ENCODE measurements around the gene KHDRBS1. TPM values are rescaled to one million over a fixed set of nuclear protein-coding genes. Genes with fewer than 3 reads are reported as not detected.
"Not testable (repeated sequence)": the region's sequence is repeated elsewhere in the genome, so short reads cannot be mapped to it uniquely, and the experiment has no call there.

The KHDRBS1 gene
- total and polyA plus RNA-seq, 3 experiments from 2014 or later = 117 to 210 (median 210) TPM

- Mint-ChIP-seq H3K9me3 (peaks cover 0 to 2% (median 0%) of the 10 kb centered on the region in 5 donors), H3K4me1 (peaks cover 33 to 49% (median 46%) of the 10 kb centered on the region in 3 donors), H3K27me3 (peaks cover 0 to 7% of the 10 kb centered on the region in 2 donors), H3K4me3 (peak overlapping the region; percentile 87 to 97 (median 93)), H3K36me3 (peaks cover 0 to 26% (median 0%) of the 10 kb centered on the region in 3 donors), H3K27ac (peak overlapping the region; percentile 85 to 98 (median 94))
- Histone ChIP-seq H3K27me3 (ENCODE audit: insufficient read depth, low read length, poor library complexity, severe bottlenecking) (no peaks in the 10 kb centered on the region), H3K27ac (ENCODE audit: low read depth, low read length) (peak overlapping the region; percentile 92), H3K9me3 (ENCODE audit: low read length) (no peaks in the 10 kb centered on the region), H3K36me3 (ENCODE audit: insufficient read depth, low read length) (no peaks in the 10 kb centered on the region), H3K4me1 (ENCODE audit: insufficient read depth, low read length) (peaks cover 30% of the 10 kb centered on the region), H3K4me3 (ENCODE audit: low read length) (peak overlapping the region; percentile 66)
- CTCF ChIA-PET = interaction anchor here (0.8 to 1.9 kb wide), 5 partner anchors 9 to 201 kb away, joined by 3 to 4 read pairs (median 3); no protein-coding TSS in a partner anchor
- peak in 1 of 5 donors; percentile 25 for DNase-seq
- POLR2A ChIA-PET = interaction anchor here (0.7 to 1.5 kb wide), 5 partner anchors 12 to 379 kb away, joined by 3 to 6 read pairs (median 3); partner anchors contain the start of gene BSDC1
Observed at GRCh38 chr1:32014948-32015273, 1.2 kb downstream of the KHDRBS1 start.

DNA sequence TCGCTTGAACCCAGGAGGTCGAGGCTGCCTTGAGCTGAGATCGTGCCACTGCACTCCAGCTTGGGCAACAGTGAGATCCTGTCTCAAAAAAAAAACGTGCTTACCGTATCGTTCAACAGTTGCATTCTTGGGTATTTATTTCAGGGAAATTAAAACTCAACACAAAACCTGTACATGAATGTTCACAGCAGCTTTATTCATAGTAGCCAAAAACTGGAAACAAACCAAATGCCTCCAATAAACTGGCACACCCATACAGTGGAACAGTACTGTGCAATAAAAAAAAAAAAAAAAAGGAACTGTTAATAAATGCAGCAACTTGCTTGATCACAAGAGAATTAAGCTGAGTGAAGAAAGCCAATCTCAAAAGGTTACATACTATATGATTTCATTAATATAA is 6.7 kb downstream of the KHDRBS1 start:
- peaks cover 56 to 83% (median 71%) of the 10 kb centered on the region in 3 donors for H3K4me1 Mint-ChIP-seq
- CTCF ChIA-PET = interaction anchor here (0.8 kb wide), 1 partner anchor 20 kb away, joined by 3 read pairs; no protein-coding TSS in a partner anchor
- no peak for DNase-seq
- peak overlapping the region; percentile 27 to 86 (median 58) for H3K4me3 Mint-ChIP-seq
- Histone ChIP-seq H3K27ac (ENCODE audit: low read depth, low read length) (no peak overlapping the region), H3K4me1 (ENCODE audit: insufficient read depth, low read length) (peaks cover 51% of the 10 kb centered on the region), H3K4me3 (ENCODE audit: low read length) (no peak overlapping the region), H3K9me3 (ENCODE audit: low read length) (no peaks in the 10 kb centered on the region), H3K36me3 (ENCODE audit: insufficient read depth, low read length) (peaks cover 3% of the 10 kb centered on the region), H3K27me3 (ENCODE audit: insufficient read depth, low read length, poor library complexity, severe bottlenecking) (no peaks in the 10 kb centered on the region)
- no peaks in the 10 kb centered on the region for H3K9me3 Mint-ChIP-seq
- H3K36me3 Mint-ChIP-seq = peaks cover 0 to 43% (median 0%) of the 10 kb centered on the region in 3 donors
- POLR2A ChIA-PET = no interaction called here
- no peaks in the 10 kb centered on the region for H3K27me3 Mint-ChIP-seq
- peak overlapping the region; percentile 36 to 96 (median 68) for H3K27ac Mint-ChIP-seq

DNA sequence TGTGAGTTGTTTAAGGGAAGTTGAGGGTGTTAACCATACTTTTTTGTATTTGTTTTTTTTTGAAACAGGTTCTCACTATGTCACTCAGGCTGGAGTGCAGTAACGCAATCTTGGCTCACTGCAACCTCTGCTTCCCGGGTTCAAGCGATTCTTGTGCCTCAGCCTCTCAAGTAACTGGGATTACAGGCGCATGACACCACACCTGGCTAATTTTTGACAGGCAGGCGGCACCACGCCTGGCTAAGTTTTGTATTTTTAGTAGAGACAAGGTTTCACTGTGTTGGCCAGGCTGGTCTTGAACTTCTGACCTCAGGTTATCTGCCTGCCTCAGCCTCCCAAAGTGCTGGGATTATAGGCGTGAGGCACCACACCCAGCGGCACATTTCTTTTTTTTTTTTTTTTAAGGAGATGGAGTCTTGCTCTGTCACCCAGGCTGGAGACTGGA is 7.9 kb downstream of the KHDRBS1 start:
- H3K36me3 Mint-ChIP-seq = peaks cover 0 to 41% (median 0%) of the 10 kb centered on the region in 3 donors
- peak overlapping the region in 6 of 8 donors; percentile 50 to 87 (median 67) for H3K27ac Mint-ChIP-seq
- H3K27ac ChIP-seq (ENCODE audit: low read depth, low read length); H3K27me3 ChIP-seq (ENCODE audit: insufficient read depth, low read length, poor library complexity, severe bottlenecking); H3K9me3 ChIP-seq (ENCODE audit: low read length); DNase-seq; H3K9me3 Mint-ChIP-seq; H3K36me3 ChIP-seq (ENCODE audit: insufficient read depth, low read length); H3K27me3 Mint-ChIP-seq; CTCF ChIA-PET; POLR2A ChIA-PET; H3K4me3 ChIP-seq (ENCODE audit: low read length): not testable (repeated sequence)
- H3K4me3 Mint-ChIP-seq = peak overlapping the region in 5 of 7 donors; percentile 19 to 42 (median 31)
- H3K4me1 ChIP-seq (ENCODE audit: insufficient read depth, low read length) = peaks cover 42% of the 10 kb centered on the region
- H3K4me1 Mint-ChIP-seq = peaks cover 50 to 81% (median 65%) of the 10 kb centered on the region in 3 donors

DNA sequence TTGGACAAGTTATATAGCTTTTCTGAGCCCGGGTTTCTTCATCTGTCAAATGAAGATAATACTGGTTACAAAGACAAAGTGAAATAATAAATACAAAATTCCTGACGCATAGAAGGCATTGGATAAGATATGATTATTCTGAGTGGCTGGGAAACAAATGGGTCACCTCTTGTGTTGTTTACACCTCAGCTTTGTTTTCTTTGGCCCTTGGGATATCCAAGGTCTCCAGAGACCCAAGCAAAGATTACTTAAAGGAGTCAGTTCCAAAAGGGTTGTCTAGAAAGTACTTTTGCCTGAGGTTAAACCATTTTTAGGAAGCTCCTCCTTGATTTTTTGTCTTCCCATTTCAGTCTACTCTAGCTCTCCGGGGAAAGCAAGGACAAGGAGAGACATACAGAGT is 9.7 kb downstream of the KHDRBS1 start:
- Mint-ChIP-seq H3K4me3 (no peak overlapping the region), H3K27ac (peak overlapping the region in 3 of 8 donors; percentile 11 to 76 (median 75)), H3K27me3 (no peaks in the 10 kb centered on the region), H3K36me3 (peaks cover 0 to 43% (median 0%) of the 10 kb centered on the region in 3 donors), H3K9me3 (no peaks in the 10 kb centered on the region), H3K4me1 (peaks cover 55 to 75% (median 64%) of the 10 kb centered on the region in 3 donors)
- H3K4me1 ChIP-seq (ENCODE audit: insufficient read depth, low read length) = peaks cover 36% of the 10 kb centered on the region
- H3K36me3 ChIP-seq (ENCODE audit: insufficient read depth, low read length) = peaks cover 3% of the 10 kb centered on the region
- ChIA-PET CTCF (interaction anchor here (1.6 kb wide), 1 partner anchor 33 kb away, joined by 3 read pairs; no protein-coding TSS in a partner anchor), POLR2A (no interaction called here)
- no peaks in the 10 kb centered on the region for H3K9me3 ChIP-seq (ENCODE audit: low read length)
- H3K27me3 ChIP-seq (ENCODE audit: insufficient read depth, low read length, poor library complexity, severe bottlenecking) = no peaks in the 10 kb centered on the region
- no peak for DNase-seq
- H3K27ac ChIP-seq (ENCODE audit: low read depth, low read length) = no peak overlapping the region
- no peak overlapping the region for H3K4me3 ChIP-seq (ENCODE audit: low read length)

DNA sequence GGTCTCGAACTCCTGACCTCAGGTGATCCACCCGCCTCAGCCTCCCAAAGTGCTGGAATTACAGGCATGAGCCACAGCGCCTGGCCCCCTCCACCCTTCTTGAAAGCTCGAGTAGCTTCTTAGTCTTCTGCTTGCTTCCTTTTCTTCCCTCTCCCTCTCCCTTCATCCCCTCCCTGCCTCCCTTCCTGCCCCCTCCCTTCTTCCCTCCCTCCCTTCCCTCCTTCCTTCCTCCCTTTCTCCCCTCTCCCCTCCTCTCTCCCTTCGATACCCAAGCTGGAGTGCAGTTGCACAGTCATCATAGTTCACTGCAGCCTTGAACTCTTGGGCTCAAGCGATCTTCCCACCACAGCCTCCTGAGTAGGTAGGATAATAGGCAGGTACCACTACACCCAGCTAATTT is 11.8 kb downstream of the KHDRBS1 start:
- POLR2A ChIA-PET = no interaction called here
- Mint-ChIP-seq H3K4me3 (peak overlapping the region in 1 of 7 donors; percentile 63), H3K4me1 (peaks cover 57 to 76% (median 66%) of the 10 kb centered on the region in 3 donors), H3K27me3 (no peaks in the 10 kb centered on the region), H3K9me3 (no peaks in the 10 kb centered on the region), H3K27ac (peak overlapping the region in 1 of 8 donors; percentile 29), H3K36me3 (peaks cover 0 to 50% (median 0%) of the 10 kb centered on the region in 3 donors)
- no peak overlapping the region for H3K27ac ChIP-seq (ENCODE audit: low read depth, low read length)
- H3K4me3 ChIP-seq (ENCODE audit: low read length) = no peak overlapping the region
- CTCF ChIA-PET = no interaction called here
- no peaks in the 10 kb centered on the region for H3K27me3 ChIP-seq (ENCODE audit: insufficient read depth, low read length, poor library complexity, severe bottlenecking)
- DNase-seq = no peak
- no peaks in the 10 kb centered on the region for H3K9me3 ChIP-seq (ENCODE audit: low read length)
- peaks cover 3% of the 10 kb centered on the region for H3K36me3 ChIP-seq (ENCODE audit: insufficient read depth, low read length)
- H3K4me1 ChIP-seq (ENCODE audit: insufficient read depth, low read length) = peaks cover 35% of the 10 kb centered on the region

- peaks cover 4 to 56% (median 13%) of the 10 kb centered on the region in 3 donors for H3K36me3 Mint-ChIP-seq
- CTCF ChIA-PET = no interaction called here
Observed at GRCh38 chr1:32028746-32029145, 15.1 kb downstream of the KHDRBS1 start.

DNA sequence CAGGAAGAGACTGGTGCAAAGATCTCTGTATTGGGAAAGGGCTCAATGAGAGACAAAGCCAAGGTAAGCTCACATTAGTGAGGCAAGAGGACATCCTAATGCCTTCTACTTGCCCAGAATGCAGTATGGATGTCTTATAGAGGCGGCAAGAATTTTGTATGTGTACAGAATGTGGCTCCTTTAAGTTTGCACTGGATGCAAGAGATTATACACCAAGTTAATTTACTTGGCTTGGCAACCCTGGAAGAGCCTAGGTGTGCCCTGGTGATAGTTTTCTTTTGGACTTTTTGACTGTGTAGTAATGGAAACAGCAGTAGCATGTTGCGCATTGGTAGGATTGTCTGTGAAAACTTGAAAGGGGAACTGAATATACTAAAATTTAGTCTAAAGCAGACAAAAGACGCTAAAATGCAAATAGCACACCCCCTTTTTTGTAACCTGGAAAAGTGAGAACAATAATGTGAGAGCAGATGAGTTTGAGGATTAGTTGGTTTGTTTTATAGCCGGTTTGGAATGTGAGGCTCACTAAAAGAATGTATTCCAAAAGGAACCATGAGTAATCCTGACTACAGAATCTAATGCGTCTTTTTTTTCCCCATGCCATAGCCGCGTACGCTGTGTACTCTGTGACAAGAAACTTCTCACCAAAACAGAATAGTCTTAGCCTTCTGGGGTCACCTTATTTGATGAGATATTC is 18.1 kb downstream of the KHDRBS1 start:
- no peak overlapping the region for H3K4me3 ChIP-seq (ENCODE audit: low read length)
- Mint-ChIP-seq H3K27me3 (no peaks in the 10 kb centered on the region), H3K4me3 (no peak overlapping the region), H3K9me3 (no peaks in the 10 kb centered on the region), H3K36me3 (peaks cover 7 to 70% (median 24%) of the 10 kb centered on the region in 3 donors), H3K27ac (peak overlapping the region in 4 of 8 donors; percentile 1 to 88 (median 44)), H3K4me1 (peaks cover 54 to 72% (median 72%) of the 10 kb centered on the region in 3 donors)
- POLR2A ChIA-PET = no interaction called here
- no peaks in the 10 kb centered on the region for H3K9me3 ChIP-seq (ENCODE audit: low read length)
- no peak for DNase-seq
- peaks cover 14% of the 10 kb centered on the region for H3K4me1 ChIP-seq (ENCODE audit: insufficient read depth, low read length)
- CTCF ChIA-PET = interaction anchor here (1.5 kb wide), 1 partner anchor 16 kb away, joined by 4 read pairs; no protein-coding TSS in a partner anchor
- no peaks in the 10 kb centered on the region for H3K27me3 ChIP-seq (ENCODE audit: insufficient read depth, low read length, poor library complexity, severe bottlenecking)
- peaks cover 38% of the 10 kb centered on the region for H3K36me3 ChIP-seq (ENCODE audit: insufficient read depth, low read length)
- no peak overlapping the region for H3K27ac ChIP-seq (ENCODE audit: low read depth, low read length)

More at GRCh38 chr1:32028746-32029145, 15.1 kb downstream of the KHDRBS1 start:
- POLR2A ChIA-PET = interaction anchor here (0.6 kb wide), 2 partner anchors 64 to 143 kb away, joined by 3 to 4 read pairs; no protein-coding TSS in a partner anchor
- H3K9me3 Mint-ChIP-seq = no peaks in the 10 kb centered on the region
- H3K4me3 Mint-ChIP-seq = no peak overlapping the region
- H3K27ac Mint-ChIP-seq = peak overlapping the region in 1 of 8 donors; percentile 1
- no peak overlapping the region for H3K4me3 ChIP-seq (ENCODE audit: low read length)
- no peak overlapping the region for H3K27ac ChIP-seq (ENCODE audit: low read depth, low read length)
- H3K27me3 Mint-ChIP-seq = no peaks in the 10 kb centered on the region
- H3K4me1 ChIP-seq (ENCODE audit: insufficient read depth, low read length) = peaks cover 16% of the 10 kb centered on the region
- peaks cover 48 to 71% (median 64%) of the 10 kb centered on the region in 3 donors for H3K4me1 Mint-ChIP-seq
- peaks cover 21% of the 10 kb centered on the region for H3K36me3 ChIP-seq (ENCODE audit: insufficient read depth, low read length)
- H3K9me3 ChIP-seq (ENCODE audit: low read length) = no peaks in the 10 kb centered on the region
- no peaks in the 10 kb centered on the region for H3K27me3 ChIP-seq (ENCODE audit: insufficient read depth, low read length, poor library complexity, severe bottlenecking)
- no peak for DNase-seq

DNA sequence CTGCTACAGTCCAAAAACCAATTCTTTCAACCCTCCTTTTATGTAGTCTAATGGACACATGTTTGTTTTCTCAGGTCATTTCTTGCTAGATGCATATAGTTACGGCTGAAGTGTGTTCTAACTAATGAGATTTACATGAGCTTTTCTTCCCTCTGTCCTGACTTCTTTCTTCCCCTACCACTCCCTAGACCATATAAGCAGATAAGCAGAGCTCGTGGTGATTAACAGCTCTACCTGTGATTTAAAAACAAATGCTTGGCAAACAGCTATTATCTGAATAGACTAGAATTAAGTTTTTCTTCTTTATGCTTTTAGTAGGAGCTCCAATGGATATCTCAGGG is 18.6 kb downstream of the KHDRBS1 start:
- H3K27ac Mint-ChIP-seq = peak overlapping the region in 2 of 8 donors; percentile 38 to 88
- CTCF ChIA-PET = interaction anchor here (1.5 kb wide), 1 partner anchor 16 kb away, joined by 4 read pairs; no protein-coding TSS in a partner anchor
- no peak overlapping the region for H3K27ac ChIP-seq (ENCODE audit: low read depth, low read length)
- H3K36me3 ChIP-seq (ENCODE audit: insufficient read depth, low read length) = peaks cover 42% of the 10 kb centered on the region
- POLR2A ChIA-PET = no interaction called here
- H3K36me3 Mint-ChIP-seq = peaks cover 7 to 74% (median 25%) of the 10 kb centered on the region in 3 donors
- H3K9me3 ChIP-seq (ENCODE audit: low read length) = no peaks in the 10 kb centered on the region
- no peaks in the 10 kb centered on the region for H3K27me3 ChIP-seq (ENCODE audit: insufficient read depth, low read length, poor library complexity, severe bottlenecking)
- no peak for DNase-seq
- peaks cover 14% of the 10 kb centered on the region for H3K4me1 ChIP-seq (ENCODE audit: insufficient read depth, low read length)
- peaks cover 49 to 70% (median 66%) of the 10 kb centered on the region in 3 donors for H3K4me1 Mint-ChIP-seq
- H3K27me3 Mint-ChIP-seq = no peaks in the 10 kb centered on the region
- H3K4me3 ChIP-seq (ENCODE audit: low read length) = no peak overlapping the region
- H3K4me3 Mint-ChIP-seq = no peak overlapping the region
- no peaks in the 10 kb centered on the region for H3K9me3 Mint-ChIP-seq
